GM21360 (cell line): Measurements from ENCODE around the gene FDXR.

ENCODE experiments used
- ATAC-seq: cut with Tn5 transposase; IDR thresholded peaks from one replicate; pipeline ENCODE4 v1.9.1; 2021; ENCODE audit warnings: mild to moderate bottlenecking, moderate library complexity; ENCODE audit not compliant: unreplicated experiment

FDXR gene

GRCh38 chr17:74859459-74860228 is 13.2 kb downstream of the FDXR start, which contains the start of gene GRIN2C:
Gene GRIN2C (minus strand): TSS chr17:74859885. CDS start chr17:74855092, 4,793 bp downstream.
- no peak for ATAC-seq

- no peak for ATAC-seq
Observed at GRCh38 chr17:74858672-74859458, 13.9 kb downstream of the FDXR start.

- ATAC-seq, result no peak
Observed at GRCh38 chr17:74857191-74857590, 15.6 kb downstream of the FDXR start.

GRCh38 chr17:74856112-74856511 is 16.7 kb downstream of the FDXR start:
- ATAC-seq, result no peak

GRCh38 chr17:74855323-74855722 is 17.5 kb downstream of the FDXR start:
- ATAC-seq, result no peak

GRCh38 chr17:74854792-74855191 is 18.0 kb downstream of the FDXR start:
- no peak for ATAC-seq

GRCh38 chr17:74853669-74854068 is 19.1 kb downstream of the FDXR start:
- no peak for ATAC-seq

GRCh38 chr17:74853048-74853397 is 19.8 kb downstream of the FDXR start:
- ATAC-seq, result no peak

GRCh38 chr17:74852237-74853047 is 20.4 kb downstream of the FDXR start:
- ATAC-seq, result no peak

GRCh38 chr17:74851612-74852236 is 21.1 kb downstream of the FDXR start:
- ATAC-seq, result no peak

GRCh38 chr17:74850914-74851313 is 21.9 kb downstream of the FDXR start:
- no peak for ATAC-seq

- no peak for ATAC-seq
Observed at GRCh38 chr17:74850310-74850709, 22.5 kb downstream of the FDXR start.

- no peak for ATAC-seq
Observed at GRCh38 chr17:74848656-74849399, 24.0 kb downstream of the FDXR start.

GRCh38 chr17:74846621-74847020 is 26.2 kb downstream of the FDXR start:
- ATAC-seq, result no peak

- no peak for ATAC-seq
Observed at GRCh38 chr17:74843352-74843627, 29.5 kb downstream of the FDXR start.

- no peak for ATAC-seq
Observed at GRCh38 chr17:74842599-74843351, 30.0 kb downstream of the FDXR start.

GRCh38 chr17:74842146-74842598 is 30.6 kb downstream of the FDXR start:
- no peak for ATAC-seq

- no peak for ATAC-seq
Observed at GRCh38 chr17:74840989-74841666, 31.7 kb downstream of the FDXR start.
